Measurements from ENCODE around the gene ACOXL.

ACOXL gene

DNA sequence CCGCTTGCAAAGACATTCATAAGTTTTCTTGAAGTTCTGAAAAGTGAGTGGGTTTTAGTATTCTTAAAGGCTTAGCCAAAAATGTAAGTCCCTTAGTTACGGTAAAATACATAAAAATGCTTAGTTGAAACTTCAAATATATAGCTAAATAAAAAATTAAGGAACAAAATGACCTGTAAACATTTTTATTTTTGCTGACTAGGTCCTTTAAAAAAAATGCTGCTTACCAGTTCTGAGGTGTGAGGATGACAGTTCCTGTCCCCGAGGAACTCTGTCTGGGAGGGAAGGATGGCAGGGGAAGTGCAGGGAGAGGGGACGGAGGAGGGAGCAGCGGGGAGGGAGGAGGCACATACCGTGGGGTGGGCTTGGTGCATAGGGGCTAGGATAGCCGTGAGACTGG is 285.5 kb downstream of the ACOXL start:
- no peak for DNase-seq

GRCh38 chr2:111019381-111019780 is 287.0 kb downstream of the ACOXL start:
- no peak for DNase-seq

GRCh38 chr2:111022633-111023032 is 290.3 kb downstream of the ACOXL start:
- no peak for DNase-seq

GRCh38 chr2:111024496-111024895 is 292.1 kb downstream of the ACOXL start:
- no peak for DNase-seq

GRCh38 chr2:111025288-111025687 is 292.9 kb downstream of the ACOXL start:
- no peak for DNase-seq

- no peak for DNase-seq
These were observed 296.3 kb downstream of the ACOXL start for GRCh38 chr2:111028720-111029119.

GRCh38 chr2:111029181-111029927 is 297.0 kb downstream of the ACOXL start:
- DNase-seq, result no peak

GRCh38 chr2:111030260-111030891 is 298.0 kb downstream of the ACOXL start:
- no peak for DNase-seq

- no peak for DNase-seq
These were observed 298.6 kb downstream of the ACOXL start for GRCh38 chr2:111030945-111031344.

GRCh38 chr2:111031546-111032478 is 299.4 kb downstream of the ACOXL start:
- no peak for DNase-seq

GRCh38 chr2:111032721-111033429 is 300.5 kb downstream of the ACOXL start:
- DNase-seq, result no peak

DNA sequence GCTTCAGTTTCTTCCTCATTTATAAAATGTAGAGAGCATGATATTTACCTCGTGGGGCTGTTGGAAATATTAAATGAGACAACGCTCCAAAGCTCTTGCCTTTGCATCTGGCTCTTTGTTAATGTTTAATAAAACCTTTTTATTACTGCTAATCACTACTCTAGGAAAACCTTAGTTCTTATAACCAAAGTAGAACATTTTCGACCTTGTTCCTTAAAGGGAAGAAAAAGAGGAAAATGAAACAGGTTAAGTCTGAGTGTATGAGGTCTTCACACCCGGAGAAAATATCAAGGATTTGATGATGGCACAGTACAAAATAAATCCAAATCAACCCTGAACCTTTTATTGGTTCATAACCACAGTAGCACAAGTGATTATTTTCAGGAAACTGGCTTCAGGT is 301.8 kb downstream of the ACOXL start:
- DNase-seq, result no peak

DNA sequence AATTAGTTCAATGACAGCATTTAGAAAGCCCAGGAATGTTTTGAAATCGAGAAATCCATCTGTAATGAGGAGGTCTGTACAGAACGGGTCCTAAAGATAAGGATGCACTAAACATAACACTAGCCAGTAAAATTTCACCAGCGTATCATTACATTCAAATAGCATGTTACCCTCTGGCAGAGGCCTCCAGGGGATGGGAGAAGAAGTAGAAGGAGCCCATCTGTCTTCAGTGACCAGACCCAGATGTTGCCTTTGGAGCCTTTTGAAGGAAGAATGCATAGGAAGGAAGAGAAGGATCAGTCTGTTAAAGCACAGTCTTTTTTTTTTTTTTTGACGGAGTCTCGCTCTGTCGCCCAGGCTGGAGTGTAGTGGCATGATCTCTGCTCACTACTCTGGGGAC is 302.2 kb downstream of the ACOXL start:
- no peak for DNase-seq

DNA sequence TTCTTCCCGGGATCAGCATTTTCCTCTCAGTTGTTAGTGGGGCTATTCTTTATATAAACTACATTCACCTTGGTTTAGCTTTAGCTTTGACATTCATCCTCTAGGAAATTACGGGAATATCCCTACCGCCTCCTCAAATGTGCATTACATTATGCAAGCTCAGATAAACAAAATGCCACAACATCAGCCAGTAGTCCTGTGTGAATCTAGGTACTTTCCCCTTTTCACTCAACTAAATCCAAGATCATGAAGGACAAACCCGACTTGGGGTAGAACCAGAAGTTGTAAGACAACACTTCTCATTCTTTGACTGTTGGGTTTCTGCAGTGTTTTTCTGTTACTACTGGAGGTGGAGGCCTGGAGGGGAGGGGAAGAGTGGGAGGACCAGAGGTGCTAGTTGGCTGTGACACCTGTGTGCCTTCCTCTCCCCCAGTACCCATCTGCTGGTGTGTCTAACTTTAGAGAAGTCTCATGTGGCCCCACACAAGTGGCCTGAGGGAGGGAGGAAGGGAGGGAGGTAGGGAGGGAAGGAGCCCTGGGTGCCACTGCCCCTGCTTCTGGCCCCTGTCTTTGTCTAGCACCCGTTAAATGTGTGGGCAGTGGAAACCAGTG is 303.6 kb downstream of the ACOXL start:
- no peak for DNase-seq

DNA sequence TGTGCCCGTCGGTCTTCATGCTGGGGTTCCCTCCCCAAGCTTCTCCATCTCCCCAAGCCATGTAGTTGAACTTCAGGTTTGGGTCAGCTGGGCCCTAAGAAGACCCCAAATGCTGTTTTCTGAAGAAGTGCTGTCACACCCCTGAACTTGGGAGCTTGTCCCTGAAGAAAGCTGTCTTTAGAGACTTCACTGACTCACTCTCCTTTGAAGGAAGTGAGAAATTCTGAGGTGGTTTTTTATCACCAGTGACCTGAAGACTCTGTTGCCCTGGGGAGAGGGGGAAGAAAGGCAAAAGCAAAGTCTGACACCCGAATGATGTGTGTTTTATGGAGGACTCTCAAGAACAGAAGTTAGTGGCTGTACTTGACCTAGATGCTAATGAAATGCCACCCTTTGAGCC is 304.8 kb downstream of the ACOXL start:
- DNase-seq, result no peak

GRCh38 chr2:111039628-111040383 is 307.4 kb downstream of the ACOXL start:
- DNase-seq, result no peak

DNA sequence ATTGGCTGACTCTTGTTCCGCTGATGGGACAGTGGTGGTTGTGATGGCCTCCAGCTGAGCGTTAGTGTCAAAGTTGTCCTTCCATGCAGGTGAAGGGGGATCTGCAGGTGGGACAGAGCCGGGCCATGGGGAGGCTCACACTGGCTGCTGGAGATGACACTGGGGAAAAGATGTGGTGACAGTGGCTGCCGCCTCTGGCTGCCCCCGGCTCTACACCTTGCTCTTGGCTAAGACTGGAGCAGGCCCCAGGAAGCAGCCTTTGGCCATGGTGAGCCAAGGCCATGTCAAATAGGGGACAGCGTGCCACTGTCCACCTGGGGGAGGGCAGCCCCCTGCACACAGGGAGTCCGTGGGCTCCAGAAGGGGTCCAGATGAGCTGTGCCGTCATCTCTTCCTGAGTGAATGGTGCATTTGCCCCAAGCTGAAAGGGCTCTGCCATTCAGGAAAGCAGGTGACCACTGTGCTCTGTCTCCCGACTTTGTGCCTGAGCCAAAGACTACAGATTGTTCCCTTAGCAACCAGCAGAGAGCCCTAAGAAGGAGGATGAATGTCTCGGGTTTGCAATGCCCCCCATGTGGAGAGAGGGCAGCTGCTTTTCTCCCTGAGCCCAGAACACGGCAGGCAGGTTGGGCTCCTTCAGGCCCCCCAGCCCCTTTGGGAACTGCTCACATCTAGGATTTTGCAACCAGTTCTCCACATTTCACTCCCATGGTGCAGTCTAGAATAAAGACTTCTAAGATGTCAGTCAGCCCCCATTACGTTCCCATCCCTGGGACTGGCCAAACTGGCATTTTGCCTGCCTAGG is 309.2 kb downstream of the ACOXL start:
- DNase-seq, result no peak

DNA sequence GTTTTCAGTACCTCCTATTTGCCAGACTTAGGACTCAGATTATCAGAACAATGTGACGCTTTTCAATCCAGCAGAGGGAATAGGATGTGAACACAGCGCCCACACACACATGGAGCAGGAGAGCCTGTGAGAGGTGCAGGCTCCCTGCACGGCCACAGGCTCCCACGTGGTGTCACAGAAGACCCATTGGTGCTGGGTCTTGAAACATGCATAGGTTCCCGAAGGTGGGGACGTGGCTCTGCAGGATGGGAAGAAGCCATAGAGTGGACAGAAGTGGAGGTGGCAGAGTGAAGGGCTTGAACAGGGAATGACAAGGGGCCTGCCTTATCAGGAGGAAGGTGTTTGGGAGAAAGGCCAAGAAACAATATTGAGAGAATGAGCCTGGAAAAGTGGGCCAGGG is 309.9 kb downstream of the ACOXL start:
- DNase-seq, result no peak

GRCh38 chr2:111042772-111043771 is 310.7 kb downstream of the ACOXL start:
- no peak for DNase-seq

DNA sequence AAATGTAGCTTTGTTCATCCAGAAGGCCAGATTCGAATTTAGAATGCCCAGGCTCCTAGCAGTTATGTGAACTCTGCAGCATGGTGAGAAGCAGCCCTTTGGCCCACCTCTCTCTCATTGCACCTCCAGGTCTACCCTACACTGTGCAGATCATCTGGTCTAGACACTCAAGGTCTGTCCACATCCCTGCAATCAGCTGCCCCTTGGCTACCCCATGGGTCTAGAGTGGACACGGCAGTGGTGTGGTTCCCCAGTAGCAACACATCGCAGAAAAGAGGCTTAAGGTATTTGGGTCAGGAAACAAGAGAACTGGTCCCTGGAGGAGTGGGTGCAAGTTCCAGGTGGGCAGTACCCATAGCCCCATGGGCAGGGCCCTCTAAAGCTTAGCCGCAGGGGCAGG is 311.7 kb downstream of the ACOXL start:
- DNase-seq, result no peak

Measured in activated CD4-positive, alpha-beta T cell treated with anti-CD3 and anti-CD28 coated beads, Interleukin-2, amount 50 U/mL, for 4 hours (primary cell).